H1 (cell line): ENCODE data around the gene IKZF3. TPM values are rescaled to one million over a fixed set of nuclear protein-coding genes. Genes with fewer than 3 reads are reported as not detected.

Experiments
- CHD7 ChIP-seq: fragments of 300-600 bp; sonication (generic); IDR thresholded peaks from 2 replicates; pipeline ENCODE4 v1.7.1; 2012; ENCODE audit warnings: low read length, moderate library complexity, mild to moderate bottlenecking, inconsistent platforms; ENCODE audit not compliant: insufficient replicate concordance
- KDM1A ChIP-seq: fragments of 200-600, 300-600 bp; sonication (generic); IDR thresholded peaks from 2 replicates; pipeline ENCODE4 v1.7.1; 2016; ENCODE audit warnings: mild to moderate bottlenecking, low read length, borderline replicate concordance
- TEAD4 ChIP-seq: IDR thresholded peaks from 2 replicates; pipeline ENCODE4 v1.6.1; 2012; ENCODE audit warnings: low read depth, low read length, inconsistent platforms, mixed read lengths
- polyA plus RNA-seq, 7 experiments: library from polyadenylated mRNA; depleted of rRNA in 3 of 7; stranded (reverse) in 5 of 7; unstranded in 2 of 7; fragments of >200 nt in 5 of 7; fragments of 200-250 nt in 2 of 7; gene quantifications; 1 replicate in 5 of 7; 2 replicates in 1 of 7; 4 replicates in 1 of 7; pipeline versions ENCODE4 v1.2.1 to v1.2.3, GENCODE V29; 2011 to 2013; ENCODE audit warnings: missing spikeins in 2 of 7, mixed read lengths in 2 of 7
- total RNA-seq: library from RNA; stranded (reverse); fragmentation: NEBNext Ultra II Directional; extraction: Animal tissue kit (Norgen Biotek cat#: 25700); gene quantifications from 2 replicates; pipeline ENCODE4 v1.2.1, GENCODE V29; 2021
- TF ChIP-seq, protein P1 (sequence below): IDR thresholded peaks from 2 replicates; pipeline ENCODE4 v1.6.1; 2011; ENCODE audit warnings: low read length, improper control_type of control experiment

The IKZF3 gene
- total and polyA plus RNA-seq, 2 of the 8 experiments (the other 6 are each of a cell fraction or from before 2014, with no cell fraction given) = 0.23 to 0.56 TPM

GRCh38 chr17:39904990-39905288 is 40.8 kb upstream of the IKZF3 start (continued):
- no peak for TF ChIP-seq CHD7
- TF ChIP-seq TEAD4 = no peak
- TF ChIP-seq KDM1A = no peak
- TF ChIP-seq, protein P1, sequence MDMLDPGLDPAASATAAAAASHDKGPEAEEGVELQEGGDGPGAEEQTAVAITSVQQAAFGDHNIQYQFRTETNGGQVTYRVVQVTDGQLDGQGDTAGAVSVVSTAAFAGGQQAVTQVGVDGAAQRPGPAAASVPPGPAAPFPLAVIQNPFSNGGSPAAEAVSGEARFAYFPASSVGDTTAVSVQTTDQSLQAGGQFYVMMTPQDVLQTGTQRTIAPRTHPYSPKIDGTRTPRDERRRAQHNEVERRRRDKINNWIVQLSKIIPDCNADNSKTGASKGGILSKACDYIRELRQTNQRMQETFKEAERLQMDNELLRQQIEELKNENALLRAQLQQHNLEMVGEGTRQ = no peak
- TF ChIP-seq, all 59 proteins: peak for 0
